GM23338 (cell line): Measurements from ENCODE around the gene FLNB. TPM values are rescaled to one million over a fixed set of nuclear protein-coding genes. Genes with fewer than 3 reads are reported as not detected.

ENCODE experiments used
- ATAC-seq: fragments of 200-7000 bp; cut with Tn5 transposase; 3 replicates; pipeline ENCODE4 v1.9.1; 2020
- DNase-seq: peaks from one replicate; pipeline ENCODE4 v3.0.0-alpha.2; 2015; ENCODE audit warnings: low spot score
- H2AFZ ChIP-seq: fragments of 200-600 bp; sonication (generic); 2 replicates; pipeline ENCODE4 v1.8.0; 2016; ENCODE audit warnings: antibody characterized with exemption, mild to moderate bottlenecking, moderate library complexity
- H3F3A ChIP-seq: fragments of 200-600 bp; sonication (generic); replicated peaks from 2 replicates; pipeline ENCODE4 v1.8.0; 2017; ENCODE audit warnings: antibody characterized with exemption, mixed run types, low read depth
- H3K27ac ChIP-seq: fragments of 200-600 bp; sonication (generic); 2 replicates; pipeline ENCODE4 v1.6.1; 2016; ENCODE audit warnings: low read depth
- H3K27me3 ChIP-seq: fragments of 200-600 bp; sonication (generic); 2 replicates; pipeline ENCODE4 v1.8.0; 2016; ENCODE audit warnings: mild to moderate bottlenecking, mixed run types, moderate library complexity; ENCODE audit not compliant: insufficient read depth
- H3K36me3 ChIP-seq: fragments of 200-600 bp; sonication (generic); 2 replicates; pipeline ENCODE4 v1.8.0; 2016; ENCODE audit warnings: mild to moderate bottlenecking; ENCODE audit not compliant: insufficient read depth
- H3K4me1 ChIP-seq: fragments of 200-600 bp; sonication (generic); 2 replicates; pipeline ENCODE4 v1.8.0; 2016; ENCODE audit warnings: mild to moderate bottlenecking, moderate library complexity; ENCODE audit not compliant: insufficient read depth
- H3K4me2 ChIP-seq: fragments of 200-600 bp; sonication (generic); 2 replicates; pipeline ENCODE4 v1.7.1; 2017; ENCODE audit warnings: mixed run types
- H3K4me3 ChIP-seq: fragments of 200-600 bp; sonication (generic); 2 replicates; pipeline ENCODE4 v1.6.1; 2016; ENCODE audit warnings: mixed run types
- H3K79me2 ChIP-seq: fragments of 200-600 bp; sonication (generic); replicated peaks from 2 replicates; pipeline ENCODE4 v1.8.0; 2017; ENCODE audit warnings: mild to moderate bottlenecking; ENCODE audit not compliant: insufficient read depth
- H3K9me2 ChIP-seq: fragments of 200-600 bp; sonication (generic); 2 replicates; pipeline ENCODE4 v1.8.0; 2017; ENCODE audit not compliant: insufficient read depth
- H4K20me1 ChIP-seq: fragments of 200-600 bp; sonication (generic); replicated peaks from 2 replicates; pipeline ENCODE4 v1.8.0; 2017; ENCODE audit warnings: mild to moderate bottlenecking; ENCODE audit not compliant: insufficient read depth
- H3K27ac Mint-ChIP-seq: 2 replicates; pipeline ENCODE4 v1.8.0; 2020; ENCODE audit warnings: inconsistent platforms, mild to moderate bottlenecking, moderate library complexity, mixed read lengths
- H3K27me3 Mint-ChIP-seq: 3 replicates; pipeline ENCODE4 v1.8.0; 2022; ENCODE audit warnings: low read depth, mild to moderate bottlenecking, moderate library complexity, mixed read lengths, inconsistent platforms; ENCODE audit not compliant: insufficient read depth, poor library complexity
- H3K36me3 Mint-ChIP-seq: 3 replicates; pipeline ENCODE4 v1.8.0; 2021; ENCODE audit warnings: low read depth, mild to moderate bottlenecking, inconsistent platforms, moderate library complexity, mixed read lengths
- H3K4me1 Mint-ChIP-seq: 3 replicates; pipeline ENCODE4 v1.8.0; 2020; ENCODE audit warnings: mild to moderate bottlenecking, inconsistent platforms, mixed read lengths
- H3K4me3 Mint-ChIP-seq: 3 replicates; pipeline ENCODE4 v1.8.0; 2021; ENCODE audit warnings: moderate library complexity, mild to moderate bottlenecking, inconsistent platforms, mixed read lengths
- H3K9me3 Mint-ChIP-seq: 3 replicates; pipeline ENCODE4 v1.8.0; 2020; ENCODE audit warnings: moderate library complexity, mild to moderate bottlenecking, inconsistent platforms, mixed read lengths
- EZH2 ChIP-seq: fragments of 200-600 bp; sonication (generic); IDR thresholded peaks from one replicate; pipeline ENCODE4 v1.8.0; 2017; ENCODE audit warnings: antibody characterized with exemption, mild to moderate bottlenecking, low read depth; ENCODE audit not compliant: unreplicated experiment
- NANOG ChIP-seq: IDR thresholded peaks from 2 replicates; pipeline ENCODE4 v1.6.1; 2016; ENCODE audit warnings: antibody characterized with exemption, borderline replicate concordance
- POLR2AphosphoS5 ChIP-seq: IDR thresholded peaks from 2 replicates; pipeline ENCODE4 v1.6.1; 2016; ENCODE audit warnings: antibody characterized with exemption, low read depth
- STAT1 ChIP-seq: IDR thresholded peaks from one replicate; pipeline ENCODE4 v1.6.1; 2016; ENCODE audit warnings: antibody characterized with exemption; ENCODE audit not compliant: unreplicated experiment
- polyA plus RNA-seq: library from polyadenylated mRNA; unstranded; fragments of >200 nt; fragmentation: Nextera tagmentation; extraction: Ambion mirVana; gene quantifications from 2 replicates; pipeline ENCODE4 v1.2.1, GENCODE V29; 2016
- total RNA-seq: library from RNA; depleted of rRNA; stranded (reverse); fragments of >200 nt; shearing (Covaris generic); gene quantifications from 2 replicates; pipeline ENCODE4 v1.2.3, GENCODE V29; 2014
- TF ChIP-seq, protein P1 (sequence below): fragments of 250-450 bp; sonication (Bioruptor Pico); IDR thresholded peaks from 2 replicates; pipeline ENCODE4 v1.5.0; 2020; ENCODE audit warnings: mild to moderate bottlenecking, moderate library complexity

Gene FLNB
- total and polyA plus RNA-seq, 2 experiments from 2014 or later = 39.7 to 179 TPM

DNA sequence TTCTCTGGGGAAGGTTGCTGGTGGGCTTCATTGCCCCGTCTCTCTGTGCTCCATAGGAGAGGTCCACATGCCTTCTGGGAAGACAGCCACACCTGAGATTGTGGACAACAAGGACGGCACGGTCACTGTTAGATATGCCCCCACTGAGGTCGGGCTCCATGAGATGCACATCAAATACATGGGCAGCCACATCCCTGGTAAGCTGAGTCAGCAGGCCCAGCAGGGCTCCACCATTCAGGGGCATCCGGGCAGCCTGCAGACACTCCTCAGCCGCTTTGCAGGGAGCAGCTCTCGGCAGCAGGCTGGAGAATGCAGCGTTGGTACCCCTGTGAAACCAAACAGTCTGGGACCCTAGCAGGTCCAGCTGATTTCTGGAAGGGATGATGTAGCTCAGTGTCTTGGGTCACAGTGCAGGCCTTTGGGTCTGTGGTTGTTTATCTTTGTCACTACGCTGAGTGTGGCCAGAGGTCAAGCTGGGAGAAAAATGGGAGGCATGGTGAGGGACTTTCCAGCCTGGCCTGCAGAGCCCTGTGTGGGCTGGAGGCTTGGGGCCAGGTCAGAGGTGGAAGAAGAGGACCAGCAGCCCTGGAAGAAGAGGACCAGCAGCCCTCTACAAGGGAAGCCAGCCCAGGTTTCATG, 135.3 kb downstream of the FLNB start:
- Histone ChIP-seq H3K4me1 (no peaks in the 10 kb centered on the region), H3K27ac (no peak overlapping the region), H3K4me3 (no peak overlapping the region), H3K36me3 (peaks cover 53% of the 10 kb centered on the region), H3K9me2 (no peaks in the 10 kb centered on the region), H4K20me1 (peaks cover 10% of the 10 kb centered on the region), H3K27me3 (no peaks in the 10 kb centered on the region), H3K79me2 (no peaks in the 10 kb centered on the region), H3F3A (no peaks in the 10 kb centered on the region), H3K4me2 (no peak overlapping the region), H2AFZ (no peak overlapping the region)
- Mint-ChIP-seq H3K36me3 (peaks cover 49% of the 10 kb centered on the region), H3K9me3 (no peaks in the 10 kb centered on the region), H3K27me3 (peaks cover 9% of the 10 kb centered on the region), H3K4me1 (no peaks in the 10 kb centered on the region), H3K4me3 (no peak overlapping the region), H3K27ac (no peak overlapping the region)
- TF ChIP-seq STAT1 = no peak
- TF ChIP-seq, protein P1, sequence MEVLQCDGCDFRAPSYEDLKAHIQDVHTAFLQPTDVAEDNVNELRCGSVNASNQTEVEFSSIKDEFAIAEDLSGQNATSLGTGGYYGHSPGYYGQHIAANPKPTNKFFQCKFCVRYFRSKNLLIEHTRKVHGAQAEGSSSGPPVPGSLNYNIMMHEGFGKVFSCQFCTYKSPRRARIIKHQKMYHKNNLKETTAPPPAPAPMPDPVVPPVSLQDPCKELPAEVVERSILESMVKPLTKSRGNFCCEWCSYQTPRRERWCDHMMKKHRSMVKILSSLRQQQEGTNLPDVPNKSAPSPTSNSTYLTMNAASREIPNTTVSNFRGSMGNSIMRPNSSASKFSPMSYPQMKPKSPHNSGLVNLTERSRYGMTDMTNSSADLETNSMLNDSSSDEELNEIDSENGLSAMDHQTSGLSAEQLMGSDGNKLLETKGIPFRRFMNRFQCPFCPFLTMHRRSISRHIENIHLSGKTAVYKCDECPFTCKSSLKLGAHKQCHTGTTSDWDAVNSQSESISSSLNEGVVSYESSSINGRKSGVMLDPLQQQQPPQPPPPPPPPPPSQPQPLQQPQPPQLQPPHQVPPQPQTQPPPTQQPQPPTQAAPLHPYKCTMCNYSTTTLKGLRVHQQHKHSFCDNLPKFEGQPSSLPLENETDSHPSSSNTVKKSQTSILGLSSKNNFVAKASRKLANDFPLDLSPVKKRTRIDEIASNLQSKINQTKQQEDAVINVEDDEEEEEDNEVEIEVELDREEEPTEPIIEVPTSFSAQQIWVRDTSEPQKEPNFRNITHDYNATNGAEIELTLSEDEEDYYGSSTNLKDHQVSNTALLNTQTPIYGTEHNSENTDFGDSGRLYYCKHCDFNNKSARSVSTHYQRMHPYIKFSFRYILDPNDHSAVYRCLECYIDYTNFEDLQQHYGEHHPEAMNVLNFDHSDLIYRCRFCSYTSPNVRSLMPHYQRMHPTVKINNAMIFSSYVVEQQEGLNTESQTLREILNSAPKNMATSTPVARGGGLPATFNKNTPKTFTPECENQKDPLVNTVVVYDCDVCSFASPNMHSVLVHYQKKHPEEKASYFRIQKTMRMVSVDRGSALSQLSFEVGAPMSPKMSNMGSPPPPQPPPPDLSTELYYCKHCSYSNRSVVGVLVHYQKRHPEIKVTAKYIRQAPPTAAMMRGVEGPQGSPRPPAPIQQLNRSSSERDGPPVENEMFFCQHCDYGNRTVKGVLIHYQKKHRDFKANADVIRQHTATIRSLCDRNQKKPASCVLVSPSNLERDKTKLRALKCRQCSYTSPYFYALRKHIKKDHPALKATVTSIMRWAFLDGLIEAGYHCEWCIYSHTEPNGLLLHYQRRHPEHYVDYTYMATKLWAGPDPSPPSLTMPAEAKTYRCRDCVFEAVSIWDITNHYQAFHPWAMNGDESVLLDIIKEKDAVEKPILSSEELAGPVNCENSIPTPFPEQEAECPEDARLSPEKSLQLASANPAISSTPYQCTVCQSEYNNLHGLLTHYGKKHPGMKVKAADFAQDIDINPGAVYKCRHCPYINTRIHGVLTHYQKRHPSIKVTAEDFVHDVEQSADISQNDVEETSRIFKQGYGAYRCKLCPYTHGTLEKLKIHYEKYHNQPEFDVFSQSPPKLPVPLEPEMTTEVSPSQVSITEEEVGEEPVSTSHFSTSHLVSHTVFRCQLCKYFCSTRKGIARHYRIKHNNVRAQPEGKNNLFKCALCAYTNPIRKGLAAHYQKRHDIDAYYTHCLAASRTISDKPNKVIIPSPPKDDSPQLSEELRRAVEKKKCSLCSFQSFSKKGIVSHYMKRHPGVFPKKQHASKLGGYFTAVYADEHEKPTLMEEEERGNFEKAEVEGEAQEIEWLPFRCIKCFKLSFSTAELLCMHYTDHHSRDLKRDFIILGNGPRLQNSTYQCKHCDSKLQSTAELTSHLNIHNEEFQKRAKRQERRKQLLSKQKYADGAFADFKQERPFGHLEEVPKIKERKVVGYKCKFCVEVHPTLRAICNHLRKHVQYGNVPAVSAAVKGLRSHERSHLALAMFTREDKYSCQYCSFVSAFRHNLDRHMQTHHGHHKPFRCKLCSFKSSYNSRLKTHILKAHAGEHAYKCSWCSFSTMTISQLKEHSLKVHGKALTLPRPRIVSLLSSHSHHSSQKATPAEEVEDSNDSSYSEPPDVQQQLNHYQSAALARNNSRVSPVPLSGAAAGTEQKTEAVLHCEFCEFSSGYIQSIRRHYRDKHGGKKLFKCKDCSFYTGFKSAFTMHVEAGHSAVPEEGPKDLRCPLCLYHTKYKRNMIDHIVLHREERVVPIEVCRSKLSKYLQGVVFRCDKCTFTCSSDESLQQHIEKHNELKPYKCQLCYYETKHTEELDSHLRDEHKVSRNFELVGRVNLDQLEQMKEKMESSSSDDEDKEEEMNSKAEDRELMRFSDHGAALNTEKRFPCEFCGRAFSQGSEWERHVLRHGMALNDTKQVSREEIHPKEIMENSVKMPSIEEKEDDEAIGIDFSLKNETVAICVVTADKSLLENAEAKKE = no peak
- no peak for TF ChIP-seq EZH2
- no peak for TF ChIP-seq POLR2AphosphoS5
- TF ChIP-seq NANOG = no peak
- no peak for DNase-seq
- no peak for ATAC-seq
